HG03460 (cell line): ENCODE results near the gene OPTN.

Experiments
- ATAC-seq: cut with Tn5 transposase; IDR thresholded peaks from one replicate; pipeline ENCODE4 v1.9.1; 2021; ENCODE audit not compliant: unreplicated experiment

The OPTN gene

DNA sequence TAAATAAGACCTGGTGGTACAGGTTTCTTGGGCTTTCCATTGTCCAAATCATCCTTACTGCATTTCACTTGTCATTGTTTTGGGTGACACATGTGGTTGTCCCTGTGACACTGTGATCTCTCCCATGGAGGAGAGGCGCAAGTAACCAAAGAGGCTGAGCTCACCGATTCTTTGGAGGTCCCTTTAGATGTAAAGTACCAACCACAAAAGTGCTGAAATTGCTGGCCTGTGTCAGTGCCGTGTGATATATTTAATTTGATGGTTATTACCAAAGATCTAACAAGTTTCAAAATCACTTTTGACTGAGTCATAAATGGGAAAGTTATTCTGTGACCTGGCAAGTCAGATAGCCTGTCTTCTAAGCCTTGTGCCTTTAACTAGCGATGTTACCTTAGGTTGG is 80.8 kb downstream of the OPTN start:
- ATAC-seq, result no peak

GRCh38 chr10:13182424-13182823 is 82.5 kb downstream of the OPTN start:
- no peak for ATAC-seq

DNA sequence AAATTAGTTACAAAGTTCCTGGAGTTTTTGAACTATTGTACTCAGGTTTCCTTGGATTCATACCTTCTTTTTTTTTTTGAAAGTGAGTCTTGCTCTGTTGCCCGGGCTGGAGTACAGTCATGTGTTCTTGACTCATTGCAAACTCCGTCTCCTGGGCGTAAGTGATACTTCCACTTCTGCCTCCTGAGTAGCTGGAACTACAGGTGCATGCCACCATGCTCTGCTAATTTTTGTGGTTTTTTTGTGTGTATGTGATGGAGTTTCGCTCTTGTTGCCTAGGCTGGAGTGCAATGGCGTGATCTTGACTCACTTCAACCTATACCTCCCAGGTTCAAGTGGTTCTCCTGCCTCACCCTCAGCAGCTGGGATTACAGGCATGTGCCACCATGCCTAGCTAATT is 83.7 kb downstream of the OPTN start:
- peak; percentile 51 for ATAC-seq

- no peak for ATAC-seq
Measured at GRCh38 chr10:13184276-13184675, 84.3 kb downstream of the OPTN start.

DNA sequence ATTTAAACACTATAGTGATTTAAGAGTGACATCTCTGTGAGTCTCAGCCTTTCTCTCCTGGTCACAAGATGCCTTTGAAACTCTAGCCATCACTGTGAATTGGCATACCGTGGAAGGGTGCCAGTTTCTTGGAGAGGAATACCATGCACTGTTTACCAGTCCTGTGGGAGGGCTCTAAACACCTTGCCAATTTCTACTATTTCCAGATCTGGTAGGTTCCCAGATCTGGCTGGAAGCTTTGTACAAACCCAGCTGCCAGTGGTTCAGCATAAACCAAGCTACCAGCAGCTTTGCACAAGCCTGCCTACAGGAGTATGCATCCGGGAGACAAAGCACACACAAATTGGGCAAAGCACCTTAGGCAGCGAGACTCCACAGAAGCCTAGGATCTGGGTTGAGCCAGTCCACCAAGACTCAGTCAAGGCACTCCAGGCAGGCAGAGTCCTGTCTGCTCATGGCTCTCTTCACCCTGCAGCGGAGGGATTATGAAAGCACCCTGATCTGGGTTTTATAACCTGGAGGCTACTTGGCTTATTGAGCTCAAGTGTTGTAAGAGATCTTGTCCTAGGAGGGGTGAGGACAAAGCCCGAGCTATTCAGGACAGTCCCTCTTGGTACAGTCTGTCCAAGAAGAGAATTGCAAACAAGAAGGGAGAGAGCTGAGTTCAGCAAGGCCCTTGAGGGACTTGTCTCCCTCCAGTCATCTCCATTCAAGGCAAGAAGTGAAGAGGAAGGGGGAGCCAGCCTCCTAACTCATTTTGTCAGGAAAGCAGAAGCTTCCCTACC is 85.0 kb downstream of the OPTN start:
- no peak for ATAC-seq

- ATAC-seq, result no peak
Measured at GRCh38 chr10:13187135-13187534, 87.2 kb downstream of the OPTN start.
